Mononuclear cell (primary cell): ENCODE results near the gene NFYA. TPM values are rescaled to one million over a fixed set of nuclear protein-coding genes. Genes with fewer than 3 reads are reported as not detected.
"Not testable (repeated sequence)": the region's sequence is repeated elsewhere in the genome, so short reads cannot be mapped to it uniquely, and the experiment has no call there.

Source experiments
- H3K27me3 ChIP-seq: 2 replicates; pipeline ENCODE4 v1.6.0; 2011; ENCODE audit warnings: low read length, control low read depth; ENCODE audit not compliant: insufficient read depth
- H3K4me1 ChIP-seq: 2 replicates; pipeline ENCODE4 v1.5.1; 2011; ENCODE audit warnings: mild to moderate bottlenecking, low read length, control low read depth; ENCODE audit not compliant: insufficient read depth
- H3K4me3 ChIP-seq: 2 replicates; pipeline ENCODE4 v1.5.1; 2011; ENCODE audit warnings: mild to moderate bottlenecking, low read length, moderate library complexity
- H3K9me3 ChIP-seq: 2 replicates; pipeline ENCODE4 v1.5.1; 2011; ENCODE audit warnings: low read depth, mild to moderate bottlenecking, control low read depth, low read length
- total RNA-seq: library from RNA; depleted of rRNA; stranded (reverse); fragments of >200 nt; gene quantifications from one replicate; pipeline ENCODE4 v1.2.3, GENCODE V29; 2012

Gene NFYA
- total RNA-seq, 1 donor = 16.6 TPM

DNA sequence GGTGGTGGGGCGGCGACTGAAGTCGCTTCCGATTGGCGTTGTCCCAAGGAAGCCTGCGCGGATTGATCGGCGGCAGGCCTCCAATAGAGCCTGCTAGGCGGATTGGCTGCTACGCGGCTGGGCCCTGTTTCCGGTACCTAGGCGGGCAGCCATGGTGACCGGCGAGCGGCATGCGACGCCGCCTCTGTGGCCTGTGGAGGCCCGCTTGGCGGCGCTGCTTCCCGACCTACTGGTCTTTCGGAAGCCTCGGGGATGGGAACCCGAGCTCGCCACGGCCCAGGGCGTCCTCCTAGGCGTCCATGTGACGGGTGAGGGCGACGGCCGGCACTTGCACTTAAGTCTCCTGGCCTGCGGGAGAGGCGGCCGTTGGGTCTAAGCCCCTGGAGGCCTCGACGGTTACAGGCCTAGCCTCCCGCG is 28.1 kb downstream of the NFYA start:
- Histone ChIP-seq H3K27me3 (no peaks in the 10 kb centered on the region), H3K9me3 (no peaks in the 10 kb centered on the region), H3K4me1 (no peaks in the 10 kb centered on the region), H3K4me3 (no peak overlapping the region)

DNA sequence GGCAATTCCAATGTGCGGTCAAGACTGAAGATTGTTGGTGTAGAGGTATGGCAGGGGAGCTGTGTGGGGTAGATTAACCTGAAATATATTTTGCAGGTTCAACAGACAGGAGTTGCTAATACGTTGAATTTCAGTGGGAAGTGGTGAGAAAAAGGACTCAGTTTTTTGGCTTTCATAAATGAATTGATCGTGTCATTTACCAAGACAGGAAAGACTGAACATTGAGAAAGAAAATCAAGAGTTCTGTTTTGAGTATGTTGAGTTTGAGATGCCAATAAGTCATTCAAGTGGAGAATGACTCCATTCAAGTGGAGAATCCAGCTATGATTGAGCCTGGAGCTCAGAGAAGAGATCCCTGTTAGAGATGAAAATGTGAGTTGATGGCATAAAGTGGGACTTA is 31.1 kb downstream of the NFYA start:
- Histone ChIP-seq H3K4me3 (no peak overlapping the region), H3K9me3 (no peaks in the 10 kb centered on the region), H3K4me1 (no peaks in the 10 kb centered on the region), H3K27me3 (no peaks in the 10 kb centered on the region)

DNA sequence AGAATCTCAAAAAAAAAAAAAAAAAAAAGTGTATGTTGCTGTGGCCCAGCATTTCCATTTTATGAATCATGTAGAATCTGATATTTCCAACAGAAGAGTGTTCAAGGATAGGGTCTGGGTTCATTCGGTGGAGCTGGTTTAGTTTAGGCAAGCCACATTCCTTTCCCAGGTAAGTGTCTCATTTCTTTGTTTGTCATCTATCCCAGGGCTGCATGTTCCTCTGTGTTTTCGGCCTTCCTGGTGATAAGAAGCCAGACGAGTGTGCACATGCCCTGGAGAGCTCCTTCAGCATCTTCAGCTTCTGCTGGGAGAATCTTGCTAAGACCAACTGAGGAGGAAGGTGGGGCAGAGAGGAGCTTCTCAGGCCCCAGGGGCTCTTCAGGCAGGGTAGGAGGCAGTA is 38.2 kb downstream of the NFYA start:
- Histone ChIP-seq H3K4me3 (no peak overlapping the region), H3K9me3 (no peaks in the 10 kb centered on the region), H3K27me3 (no peaks in the 10 kb centered on the region)

DNA sequence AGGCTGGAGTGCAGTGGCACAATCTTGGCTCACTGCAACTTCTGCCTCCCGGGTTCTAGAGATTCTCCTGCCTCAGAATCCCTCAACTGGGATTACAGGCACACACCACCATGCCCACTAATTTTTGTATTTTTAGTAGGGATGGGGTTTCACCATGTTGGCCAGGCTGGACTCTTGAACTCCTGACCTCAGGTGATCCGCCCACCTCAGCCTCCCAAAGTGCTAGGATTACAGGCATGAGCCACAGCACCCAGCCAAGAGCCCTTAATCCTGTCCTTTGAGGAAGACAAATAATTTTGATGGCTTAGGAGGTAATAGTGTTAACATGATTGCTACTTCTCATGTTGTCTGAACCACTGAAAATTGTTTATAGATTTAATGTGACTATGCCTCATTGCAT is 42.3 kb downstream of the NFYA start:
- not testable (repeated sequence) for H3K27me3 ChIP-seq, H3K9me3 ChIP-seq, H3K4me3 ChIP-seq

More for the DNA sequence above, 38.2 kb downstream of the NFYA start:
- no peaks in the 10 kb centered on the region for H3K4me1 ChIP-seq

DNA sequence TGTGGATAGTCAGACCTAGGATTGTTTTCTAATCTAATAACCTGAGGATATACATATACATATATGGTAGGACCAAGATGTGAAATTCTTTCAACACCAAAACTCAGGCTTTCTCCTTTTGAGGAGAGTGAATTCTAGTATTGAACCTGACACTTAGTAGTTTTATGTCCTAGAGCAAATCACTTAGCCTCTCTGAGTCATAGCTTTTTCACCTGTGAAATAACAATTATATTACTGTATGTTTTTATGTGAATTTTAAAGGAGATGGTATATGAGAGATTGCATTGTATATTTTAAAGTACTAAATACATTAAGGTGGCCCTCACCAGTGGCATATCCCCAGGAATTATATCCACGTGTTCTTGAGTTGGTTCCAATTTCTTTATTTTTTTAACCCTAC is 46.7 kb downstream of the NFYA start:
- H3K9me3 ChIP-seq = no peaks in the 10 kb centered on the region
- H3K4me1 ChIP-seq = no peaks in the 10 kb centered on the region
- no peak overlapping the region for H3K4me3 ChIP-seq
- no peaks in the 10 kb centered on the region for H3K27me3 ChIP-seq

More for the DNA sequence above, 42.3 kb downstream of the NFYA start:
- not testable (repeated sequence) for H3K4me1 ChIP-seq

DNA sequence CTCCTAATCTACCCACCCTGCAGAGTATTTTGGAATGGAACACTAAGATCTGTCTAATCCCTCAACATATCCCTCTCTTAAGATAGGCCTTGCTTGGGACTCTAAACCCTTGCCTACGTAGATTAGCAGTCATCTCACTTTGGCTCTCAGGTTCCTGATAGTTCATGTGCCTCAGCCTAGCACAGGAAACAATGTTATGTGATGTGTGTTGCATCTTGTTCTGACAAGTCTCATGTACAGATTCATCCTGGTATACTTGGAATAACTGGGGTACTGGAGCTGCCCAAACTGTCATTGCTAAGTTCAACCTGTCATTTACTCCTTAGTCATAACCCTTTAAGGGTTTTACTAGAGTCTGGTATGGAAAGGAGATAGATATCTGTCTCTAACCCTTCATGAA is 47.3 kb downstream of the NFYA start:
- H3K9me3 ChIP-seq = no peaks in the 10 kb centered on the region
- no peaks in the 10 kb centered on the region for H3K4me1 ChIP-seq
- H3K4me3 ChIP-seq = no peak overlapping the region
- H3K27me3 ChIP-seq = no peaks in the 10 kb centered on the region

DNA sequence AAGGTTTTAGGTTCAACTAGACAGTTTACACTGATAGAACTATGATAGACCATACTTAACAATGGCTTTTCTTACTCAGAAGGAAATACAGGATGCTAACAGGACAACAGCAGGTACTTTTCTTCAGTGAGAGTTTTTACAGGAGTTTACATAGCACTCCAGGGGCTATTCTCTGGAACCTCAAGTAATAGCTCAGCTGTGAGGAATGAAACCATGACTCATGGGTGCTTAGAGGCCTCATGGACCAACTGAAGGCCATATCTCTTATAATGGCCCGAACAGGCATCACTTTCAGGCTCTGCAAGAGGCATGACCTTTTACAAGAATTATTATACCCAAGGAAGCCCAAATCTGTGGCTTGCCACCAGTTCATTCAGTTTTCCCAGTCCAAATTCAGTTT is 49.6 kb downstream of the NFYA start:
- Histone ChIP-seq H3K9me3 (no peaks in the 10 kb centered on the region), H3K4me3 (no peak overlapping the region), H3K27me3 (no peaks in the 10 kb centered on the region), H3K4me1 (no peaks in the 10 kb centered on the region)

DNA sequence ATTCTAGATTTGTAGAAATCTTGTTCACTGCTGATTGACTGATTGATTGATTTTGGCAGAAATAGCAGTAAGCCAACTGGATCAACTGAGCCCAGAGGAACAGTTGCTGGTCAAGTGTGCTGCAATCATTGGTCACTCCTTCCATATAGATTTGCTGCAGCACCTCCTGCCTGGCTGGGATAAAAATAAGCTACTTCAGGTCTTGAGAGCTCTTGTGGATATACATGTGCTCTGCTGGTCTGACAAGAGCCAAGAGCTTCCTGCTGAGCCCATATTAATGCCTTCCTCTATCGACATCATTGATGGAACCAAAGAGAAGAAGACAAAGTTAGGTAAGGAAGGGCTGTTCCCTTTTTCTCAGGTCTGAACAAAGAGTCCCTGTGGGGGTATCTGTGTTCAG is 50.1 kb downstream of the NFYA start:
- Histone ChIP-seq H3K4me3 (no peak overlapping the region), H3K27me3 (no peaks in the 10 kb centered on the region), H3K4me1 (no peaks in the 10 kb centered on the region), H3K9me3 (no peaks in the 10 kb centered on the region)

DNA sequence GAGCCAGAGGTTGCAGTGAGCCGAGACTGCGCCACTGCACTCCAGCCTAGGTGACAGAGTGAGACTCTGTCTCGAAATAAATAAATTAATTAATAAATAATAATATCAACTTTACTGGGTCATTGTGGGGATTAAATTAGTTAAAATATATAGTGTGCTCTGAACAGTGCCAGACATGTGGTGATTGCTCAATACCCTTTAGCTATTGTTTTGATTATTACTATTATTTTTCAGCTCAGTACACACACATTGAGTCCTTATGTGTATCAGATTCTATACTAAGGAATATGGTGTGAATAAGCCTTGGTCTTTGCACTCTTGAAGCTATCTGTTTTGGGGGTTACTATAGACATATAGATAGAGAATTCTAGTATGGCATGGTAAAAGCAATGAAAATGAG is 52.5 kb downstream of the NFYA start:
- Histone ChIP-seq H3K4me3 (no peak overlapping the region), H3K9me3 (no peaks in the 10 kb centered on the region), H3K4me1 (no peaks in the 10 kb centered on the region), H3K27me3 (no peaks in the 10 kb centered on the region)

DNA sequence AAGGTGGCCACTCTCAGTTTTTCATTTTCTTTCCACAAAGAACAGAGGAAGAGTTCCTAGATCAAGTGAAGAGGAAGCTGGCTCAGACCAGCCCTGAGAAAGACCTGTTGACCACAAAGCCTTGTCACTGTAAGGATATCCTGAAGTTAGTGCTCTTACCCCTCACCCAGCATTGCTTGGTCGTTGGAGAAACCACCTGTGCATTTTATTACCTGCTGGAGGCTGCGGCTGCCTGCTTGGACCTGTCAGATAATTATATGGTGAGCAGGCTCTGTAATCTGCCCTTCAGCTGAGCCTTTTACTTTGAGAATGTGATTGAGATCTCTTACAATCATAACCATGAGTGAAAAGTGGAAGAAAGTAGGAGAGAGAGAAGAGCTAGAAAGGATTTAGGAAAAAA is 59.5 kb downstream of the NFYA start:
- H3K4me1 ChIP-seq = no peaks in the 10 kb centered on the region
- H3K9me3 ChIP-seq = no peaks in the 10 kb centered on the region
- H3K27me3 ChIP-seq = no peaks in the 10 kb centered on the region
- no peak overlapping the region for H3K4me3 ChIP-seq

DNA sequence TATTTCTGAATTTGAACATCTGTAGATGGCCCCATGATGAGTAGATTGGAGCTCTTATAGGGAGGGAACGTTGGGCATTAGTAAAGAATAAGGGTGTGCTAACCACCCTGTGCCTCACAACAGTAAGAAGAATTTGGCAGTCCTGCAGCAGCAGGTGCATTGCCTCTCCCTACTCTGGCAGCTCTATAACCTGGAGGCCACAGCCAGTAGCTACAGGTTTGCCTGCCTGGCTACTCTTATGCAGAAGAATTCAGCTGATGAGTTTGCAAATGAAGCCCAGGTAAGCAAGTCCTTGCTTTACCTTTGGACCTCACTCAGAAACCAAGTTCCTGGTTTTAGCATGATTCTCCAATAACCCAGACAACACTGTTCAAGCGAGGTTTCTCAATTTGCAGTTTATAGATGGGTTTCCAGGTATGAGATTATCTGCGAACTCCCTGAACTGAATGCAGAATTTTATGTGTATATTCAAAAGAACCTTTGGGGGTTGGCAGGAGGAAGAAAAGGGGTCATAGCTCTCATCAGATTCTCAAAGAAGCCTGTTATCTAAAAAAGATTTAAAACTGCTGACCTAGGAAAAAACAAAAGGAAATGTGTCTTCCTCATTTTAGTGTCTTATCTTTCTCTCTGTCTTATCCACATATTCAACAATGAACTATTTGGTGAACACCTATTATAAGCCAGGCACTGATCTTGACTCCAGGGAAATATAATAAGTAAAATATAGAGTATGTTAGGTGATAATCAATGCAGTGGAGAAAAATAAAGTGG is 62.5 kb downstream of the NFYA start:
- H3K4me1 ChIP-seq = no peaks in the 10 kb centered on the region
- H3K4me3 ChIP-seq = no peak overlapping the region
- no peaks in the 10 kb centered on the region for H3K9me3 ChIP-seq
- H3K27me3 ChIP-seq = no peaks in the 10 kb centered on the region

DNA sequence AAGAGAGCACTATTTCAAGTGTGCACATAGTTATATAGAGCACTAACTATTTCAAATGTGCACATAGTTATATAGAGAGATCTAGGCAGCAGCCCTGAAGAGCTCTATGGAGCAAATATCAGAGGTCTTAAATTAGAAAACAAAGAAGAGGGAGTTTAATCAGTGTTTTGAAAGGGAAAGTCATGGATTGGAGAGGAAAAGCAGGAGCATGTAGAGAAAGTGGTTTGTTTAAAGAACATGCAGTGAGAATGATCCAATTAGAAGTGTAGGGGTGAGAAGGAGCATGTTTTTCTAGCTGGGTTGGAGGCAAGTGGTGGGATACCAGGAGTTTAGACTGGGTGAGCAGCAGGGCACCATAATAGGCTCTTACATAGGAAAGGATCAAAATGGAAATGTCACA is 64.1 kb downstream of the NFYA start:
- Histone ChIP-seq H3K4me1 (no peaks in the 10 kb centered on the region), H3K4me3 (no peak overlapping the region), H3K9me3 (no peaks in the 10 kb centered on the region)

DNA sequence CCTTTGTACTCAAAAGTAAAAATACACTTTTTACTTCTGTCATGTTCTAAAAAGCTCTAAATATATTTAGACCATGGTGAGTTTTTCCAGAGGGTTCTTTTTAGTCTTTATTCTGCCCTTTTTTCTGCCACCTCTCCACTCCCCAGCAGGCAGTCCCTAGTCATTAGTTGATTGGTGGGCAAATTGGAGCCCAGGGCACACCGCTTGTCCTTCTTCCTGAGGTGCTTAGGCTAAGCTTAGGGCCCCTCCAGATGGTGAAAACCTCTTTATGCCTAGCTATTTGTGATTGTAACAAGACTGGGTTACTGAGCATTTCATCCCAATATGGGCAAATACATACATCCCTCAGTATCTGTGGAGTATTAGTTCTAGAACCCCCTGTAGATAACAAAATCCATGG is 75.1 kb downstream of the NFYA start:
- H3K27me3 ChIP-seq = no peaks in the 10 kb centered on the region
- no peaks in the 10 kb centered on the region for H3K9me3 ChIP-seq
- H3K4me3 ChIP-seq = no peak overlapping the region
- no peaks in the 10 kb centered on the region for H3K4me1 ChIP-seq

More for the DNA sequence above, 64.1 kb downstream of the NFYA start:
- no peaks in the 10 kb centered on the region for H3K27me3 ChIP-seq
